DND-41 (cell line): Measurements from ENCODE around the gene POLR2L.
A peak's percentile ranks its signal among the peaks of the same experiment; 100 is the strongest.

Experiments
- ATAC-seq: fragments of 200-7000 bp; cut with Tn5 transposase; 3 replicates; pipeline ENCODE4 v1.9.1; 2021; ENCODE audit warnings: low read depth; ENCODE audit not compliant: insufficient read depth
- DNase-seq: peaks from one replicate; pipeline ENCODE4 v3.0.0-alpha.2; 2020
- H2AFZ ChIP-seq: 2 replicates; pipeline ENCODE4 v1.6.0; 2012; ENCODE audit warnings: low read depth, low read length
- H3K27ac ChIP-seq: 2 replicates; pipeline ENCODE4 v1.5.1; 2012; ENCODE audit warnings: low read length, inconsistent platforms
- H3K27me3 ChIP-seq: fragments of 200-600 bp; sonication (generic); 2 replicates; pipeline ENCODE4 v1.6.0; 2012; ENCODE audit warnings: low read length, mild to moderate bottlenecking, inconsistent platforms; ENCODE audit not compliant: insufficient read depth, poor library complexity
- H3K36me3 ChIP-seq: 2 replicates; pipeline ENCODE4 v1.5.1; 2012; ENCODE audit warnings: low read length, inconsistent platforms; ENCODE audit not compliant: insufficient read depth
- H3K4me1 ChIP-seq: 2 replicates; pipeline ENCODE4 v1.5.1; 2012; ENCODE audit warnings: mild to moderate bottlenecking, low read length; ENCODE audit not compliant: insufficient read depth
- H3K4me2 ChIP-seq: 2 replicates; pipeline ENCODE4 v1.6.0; 2012; ENCODE audit warnings: mild to moderate bottlenecking, moderate library complexity, low read length, inconsistent platforms; ENCODE audit not compliant: insufficient read depth
- H3K4me3 ChIP-seq, 2 experiments: fragments of 200-600 bp in 1 of 2; shearing (Covaris generic) in 1 of 2; 2 replicates each; pipeline ENCODE4 v1.5.1; 2012 to 2016; ENCODE audit warnings: inconsistent platforms in 2 of 2, low read length in 2 of 2, mild to moderate bottlenecking in 2 of 2, low read depth in 1 of 2, moderate library complexity in 1 of 2
- H3K79me2 ChIP-seq: 2 replicates; pipeline ENCODE4 v1.6.0; 2012; ENCODE audit warnings: low read length, inconsistent platforms; ENCODE audit not compliant: insufficient read depth
- H3K9ac ChIP-seq: 2 replicates; pipeline ENCODE4 v1.6.0; 2012; ENCODE audit warnings: low read depth, mild to moderate bottlenecking, inconsistent platforms, low read length, moderate library complexity
- H3K9me3 ChIP-seq: 2 replicates; pipeline ENCODE4 v1.5.1; 2012; ENCODE audit warnings: low read length, moderate library complexity, mild to moderate bottlenecking, inconsistent platforms; ENCODE audit not compliant: insufficient read depth, severe bottlenecking
- H4K20me1 ChIP-seq: 2 replicates; pipeline ENCODE4 v1.6.0; 2012; ENCODE audit warnings: low read length; ENCODE audit not compliant: insufficient read depth
- CTCF ChIP-seq: IDR thresholded peaks from 2 replicates; pipeline ENCODE4 v1.5.1; 2012; ENCODE audit warnings: borderline replicate concordance, low read length, moderate library complexity, mild to moderate bottlenecking; ENCODE audit not compliant: poor library complexity, severe bottlenecking; ENCODE audit errors: extremely low read depth
- EZH2 ChIP-seq: IDR thresholded peaks from 3 replicates; pipeline ENCODE4 v1.6.1; 2012; ENCODE audit warnings: borderline replicate concordance, low read depth, mild to moderate bottlenecking, moderate library complexity, low read length, inconsistent platforms; ENCODE audit not compliant: severe bottlenecking

POLR2L gene

GRCh38 chr11:880447-880846 lies 38.1 kb upstream of the POLR2L start:
- Histone ChIP-seq H3K9me3 (no peaks in the 10 kb centered on the region), H3K4me1 (no peaks in the 10 kb centered on the region), H3K79me2 (no peaks in the 10 kb centered on the region), H3K36me3 (peaks cover 75% of the 10 kb centered on the region), H3K9ac (no peak overlapping the region), H2AFZ (no peak overlapping the region), H3K27me3 (no peaks in the 10 kb centered on the region), H3K4me3 (no peak overlapping the region), H3K4me2 (no peak overlapping the region), H4K20me1 (peaks cover 22% of the 10 kb centered on the region; the same call in 1 of the 2 replicates), H3K27ac (no peak overlapping the region)
- no peak for DNase-seq
- TF ChIP-seq EZH2, result no peak
- no peak for TF ChIP-seq CTCF
- ATAC-seq, result no peak

DNA sequence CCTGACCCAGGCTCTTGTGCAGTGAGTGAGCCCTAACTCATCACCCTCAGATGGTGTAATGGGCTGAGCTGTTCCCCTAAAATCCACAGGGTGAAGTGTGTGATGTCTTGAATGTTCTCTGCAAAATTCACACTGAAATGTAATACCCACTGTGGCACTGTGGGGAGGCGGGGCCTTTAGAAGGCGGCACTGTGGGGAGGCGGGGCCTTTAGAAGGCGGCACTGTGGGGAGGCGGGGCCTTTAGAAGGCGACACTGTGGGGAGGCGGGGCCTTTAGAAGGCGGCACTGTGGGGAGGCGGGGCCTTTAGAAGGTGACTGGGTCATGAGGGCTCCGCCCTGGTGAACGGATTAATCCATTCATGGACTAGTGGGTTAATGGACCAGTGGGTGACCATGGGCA lies 35.2 kb upstream of the POLR2L start:
- DNase-seq (peak; percentile 53), ATAC-seq (peak; percentile 54; the same call in 2 of the 3 replicates)
- Histone ChIP-seq H3K36me3 (peaks cover 63% of the 10 kb centered on the region), H3K9me3 (no peaks in the 10 kb centered on the region), H3K27ac (no peak overlapping the region), H3K4me3 (no peak overlapping the region), H2AFZ (no peak overlapping the region), H3K9ac (no peak overlapping the region), H3K4me2 (no peak overlapping the region), H3K79me2 (no peaks in the 10 kb centered on the region), H3K27me3 (no peaks in the 10 kb centered on the region), H3K4me1 (no peaks in the 10 kb centered on the region), H4K20me1 (peaks cover 7% of the 10 kb centered on the region; the same call in 1 of the 2 replicates)
- TF ChIP-seq EZH2 (no peak), CTCF (no peak)

DNA sequence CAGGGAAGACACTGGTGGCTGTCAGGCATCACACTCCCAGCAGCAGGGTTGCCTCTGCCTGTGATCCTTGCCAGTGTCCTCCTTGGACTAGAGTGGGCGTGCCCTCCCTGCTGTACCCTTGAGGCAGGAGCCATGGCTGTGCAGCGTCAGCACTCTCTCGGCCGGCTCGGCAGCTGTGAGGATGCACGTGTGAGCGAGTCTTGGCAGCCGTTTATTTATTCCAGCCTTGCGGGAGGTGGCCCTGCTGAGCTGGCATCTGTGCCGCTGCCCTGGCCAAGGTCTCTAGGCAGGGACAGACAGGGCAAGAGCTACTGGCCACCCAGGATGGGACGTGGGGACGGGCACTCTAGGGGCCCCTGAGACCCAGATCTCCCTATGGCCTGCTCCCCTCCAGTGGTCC lies 34.2 kb upstream of the POLR2L start:
- no peaks in the 10 kb centered on the region for H3K79me2 ChIP-seq
- H3K27ac ChIP-seq, result no peak overlapping the region
- no peaks in the 10 kb centered on the region for H3K9me3 ChIP-seq
- no peak for DNase-seq
- no peak overlapping the region for H3K4me2 ChIP-seq
- H3K4me3 ChIP-seq, result no peak overlapping the region
- no peaks in the 10 kb centered on the region for H3K4me1 ChIP-seq
- no peak overlapping the region for H3K9ac ChIP-seq
- H4K20me1 ChIP-seq, result peaks cover 7% of the 10 kb centered on the region; the same call in 1 of the 2 replicates
- no peaks in the 10 kb centered on the region for H3K27me3 ChIP-seq
- TF ChIP-seq CTCF, result no peak
- no peak for TF ChIP-seq EZH2
- H2AFZ ChIP-seq, result no peak overlapping the region
- ATAC-seq, result no peak
- peaks cover 61% of the 10 kb centered on the region for H3K36me3 ChIP-seq

- Histone ChIP-seq H3K27ac (no peak overlapping the region), H3K9ac (no peak overlapping the region)
Measured at GRCh38 chr11:875769-876301, 33.5 kb upstream of the POLR2L start.

More at GRCh38 chr11:875769-876301, 33.5 kb upstream of the POLR2L start:
- H3K4me3 ChIP-seq, result no peak overlapping the region
- no peak for TF ChIP-seq EZH2
- no peak for TF ChIP-seq CTCF
- no peaks in the 10 kb centered on the region for H3K27me3 ChIP-seq
- H3K36me3 ChIP-seq, result peaks cover 61% of the 10 kb centered on the region
- ATAC-seq, result no peak
- no peak for DNase-seq
- H2AFZ ChIP-seq, result no peak overlapping the region
- peaks cover 7% of the 10 kb centered on the region; the same call in 1 of the 2 replicates for H4K20me1 ChIP-seq
- no peaks in the 10 kb centered on the region for H3K4me1 ChIP-seq
- no peaks in the 10 kb centered on the region for H3K9me3 ChIP-seq
- no peaks in the 10 kb centered on the region for H3K79me2 ChIP-seq
- no peak overlapping the region for H3K4me2 ChIP-seq
